HCT116 (cell line): ENCODE data around the gene MUC13. TPM values are rescaled to one million over a fixed set of nuclear protein-coding genes. Genes with fewer than 3 reads are reported as not detected.

Source experiments
- ATAC-seq: fragments of 200-7000 bp; cut with Tn5 transposase; 2 replicates; pipeline ENCODE4 v1.9.1; 2020; ENCODE audit warnings: mild to moderate bottlenecking, moderate library complexity
- BruUV-seq: library from RNA; stranded (reverse); fragments of 400-500 nt; replicated peaks from 2 replicates; lab custom pipeline; 2021; lab: Mats Ljungman, UMichigan
- CTCF ChIA-PET: fragments of 300-600 bp; sonication (Branson Sonifier 250); formaldehyde crosslinking; loops from one replicate; lab custom pipeline; 2021; ENCODE audit warnings: antibody characterized with exemption; lab: Charles Lee
- POLR2A ChIA-PET: fragments of 300-600, 350-600 bp; sonication (Branson Sonifier 250); formaldehyde crosslinking; loops from one replicate; lab custom pipeline; 2021; ENCODE audit warnings: antibody characterized with exemption; lab: Charles Lee
- RAD21 ChIA-PET, 2 experiments: fragments of 300-600 bp; sonication (Branson Sonifier 250); formaldehyde crosslinking; loops; one replicate each; lab custom pipeline; 2023; ENCODE audit warnings: low total read pairs in 2 of 2; ENCODE audit not compliant: uncharacterized antibody in 2 of 2, unreplicated experiment in 2 of 2, low non-redundant PET in 1 of 2; lab: Charles Lee
- DNase-seq: peaks from one replicate; pipeline ENCODE4 v3.0.0-alpha.2; 2010; ENCODE audit warnings: low read depth, low spot score
- H2AFZ ChIP-seq: fragments of 200-600 bp; shearing (Covaris generic), sonication (generic); 2 replicates; pipeline ENCODE4 v1.6.1; 2017; ENCODE audit warnings: low read depth, mixed run types, mixed read lengths, antibody characterized with exemption, low read length; ENCODE audit not compliant: poor library complexity, severe bottlenecking
- H3K27ac ChIP-seq: 2 replicates; pipeline ENCODE4 v1.5.1; 2012; ENCODE audit warnings: low read depth, low read length
- H3K27me3 ChIP-seq: fragments of 200-600 bp; sonication (generic); 2 replicates; pipeline ENCODE4 v1.6.1; 2016; ENCODE audit warnings: mixed run types, low read length, mixed read lengths; ENCODE audit not compliant: insufficient read depth
- H3K36me3 ChIP-seq, 2 experiments: fragments of 200-500 bp in 1 of 2; fragments of 200-600 bp in 1 of 2; sonication (Bioruptor generic) in 1 of 2; sonication (generic) in 1 of 2; 2 replicates each; pipeline versions ENCODE4 v1.5.1 to v1.6.1; 2014 to 2016; ENCODE audit warnings: low read length in 2 of 2, inconsistent platforms in 1 of 2, mixed read lengths in 1 of 2, mixed run types in 1 of 2; ENCODE audit not compliant: insufficient read depth in 2 of 2, control insufficient read depth in 1 of 2
- H3K4me1 ChIP-seq, 2 experiments: fragments of 200-600 bp in 1 of 2; sonication (generic) in 1 of 2; 2 replicates each; pipeline versions ENCODE4 v1.5.1 to v1.6.1; 2012 to 2017; ENCODE audit warnings: low read length in 2 of 2, inconsistent platforms in 1 of 2, mild to moderate bottlenecking in 1 of 2, mixed read lengths in 1 of 2, mixed run types in 1 of 2, moderate library complexity in 1 of 2; ENCODE audit not compliant: insufficient read depth in 2 of 2, control insufficient read depth in 1 of 2
- H3K4me2 ChIP-seq: fragments of 200-600 bp; sonication (generic); 2 replicates; pipeline ENCODE4 v1.6.1; 2017; ENCODE audit warnings: mixed run types, low read length, mixed read lengths
- H3K4me3 ChIP-seq, 2 experiments: fragments of 200-600 bp in 1 of 2; sonication (generic) in 1 of 2; replicated peaks in 1 of 2; 2 replicates each; pipeline ENCODE4 v1.5.1; 2011 to 2016; ENCODE audit warnings: low read length in 2 of 2, control low read depth in 1 of 2, low read depth in 1 of 2, mild to moderate bottlenecking in 1 of 2, mixed read lengths in 1 of 2, mixed run types in 1 of 2
- H3K79me2 ChIP-seq: fragments of 200-600 bp; sonication (generic); 2 replicates; pipeline ENCODE4 v1.6.1; 2017; ENCODE audit warnings: mild to moderate bottlenecking, mixed run types, low read length, moderate library complexity, mixed read lengths; ENCODE audit not compliant: insufficient read depth
- H3K9ac ChIP-seq: fragments of 200-600 bp; sonication (generic); 2 replicates; pipeline ENCODE4 v1.6.1; 2016; ENCODE audit warnings: low read length, mixed read lengths
- H3K9me2 ChIP-seq: fragments of 200-600 bp; sonication (generic), shearing (Covaris generic); 2 replicates; pipeline ENCODE4 v1.6.1; 2017; ENCODE audit warnings: mixed run types, mild to moderate bottlenecking, moderate library complexity; ENCODE audit not compliant: insufficient read depth
- H3K9me3 ChIP-seq, 2 experiments: fragments of 200-500 bp in 1 of 2; fragments of 200-600 bp in 1 of 2; sonication (Bioruptor generic) in 1 of 2; sonication (generic) in 1 of 2; 2 replicates each; pipeline ENCODE4 v1.6.1; 2014 to 2017; ENCODE audit warnings: low read length in 2 of 2, mixed read lengths in 2 of 2, inconsistent platforms in 1 of 2, low read depth in 1 of 2, mild to moderate bottlenecking in 1 of 2, mixed run types in 1 of 2, moderate library complexity in 1 of 2; ENCODE audit not compliant: control insufficient read depth in 1 of 2, insufficient read depth in 1 of 2
- H4K20me1 ChIP-seq: fragments of 200-600 bp; sonication (generic), shearing (Covaris generic); 2 replicates; pipeline ENCODE4 v1.6.1; 2017; ENCODE audit warnings: mixed run types, mild to moderate bottlenecking, moderate library complexity; ENCODE audit not compliant: insufficient read depth
- ELF1 ChIP-seq: IDR thresholded peaks from 2 replicates; pipeline ENCODE4 v1.6.1; 2012; ENCODE audit warnings: low read depth, borderline replicate concordance
- SIN3A ChIP-seq: IDR thresholded peaks from 2 replicates; pipeline ENCODE4 v1.6.1; 2012; ENCODE audit warnings: low read depth
- intact Hi-C: fragments of 100-400 bp; cut with micrococcal nuclease; formaldehyde crosslinking; loops from 2 replicates; pipeline ENCODE4 v1.10.0; 2022
- total RNA-seq: library from RNA; stranded (reverse); gene quantifications from one replicate; pipeline ENCODE4 v1.2.1, GENCODE V29; 2021; ENCODE audit not compliant: unreplicated experiment
- TF ChIP-seq, protein P1 (sequence below): IDR thresholded peaks from 2 replicates; pipeline ENCODE4 v1.6.1; 2011; ENCODE audit warnings: mild to moderate bottlenecking, low read length, moderate library complexity; ENCODE audit not compliant: insufficient replicate concordance; ENCODE audit errors: extremely low read depth
- TF ChIP-seq, protein P2 (sequence below): IDR thresholded peaks from 2 replicates; pipeline ENCODE4 v1.6.1; 2012; ENCODE audit warnings: low read depth

Gene MUC13
- total RNA-seq, 1 experiment from 2014 or later: 0.44 TPM

DNA sequence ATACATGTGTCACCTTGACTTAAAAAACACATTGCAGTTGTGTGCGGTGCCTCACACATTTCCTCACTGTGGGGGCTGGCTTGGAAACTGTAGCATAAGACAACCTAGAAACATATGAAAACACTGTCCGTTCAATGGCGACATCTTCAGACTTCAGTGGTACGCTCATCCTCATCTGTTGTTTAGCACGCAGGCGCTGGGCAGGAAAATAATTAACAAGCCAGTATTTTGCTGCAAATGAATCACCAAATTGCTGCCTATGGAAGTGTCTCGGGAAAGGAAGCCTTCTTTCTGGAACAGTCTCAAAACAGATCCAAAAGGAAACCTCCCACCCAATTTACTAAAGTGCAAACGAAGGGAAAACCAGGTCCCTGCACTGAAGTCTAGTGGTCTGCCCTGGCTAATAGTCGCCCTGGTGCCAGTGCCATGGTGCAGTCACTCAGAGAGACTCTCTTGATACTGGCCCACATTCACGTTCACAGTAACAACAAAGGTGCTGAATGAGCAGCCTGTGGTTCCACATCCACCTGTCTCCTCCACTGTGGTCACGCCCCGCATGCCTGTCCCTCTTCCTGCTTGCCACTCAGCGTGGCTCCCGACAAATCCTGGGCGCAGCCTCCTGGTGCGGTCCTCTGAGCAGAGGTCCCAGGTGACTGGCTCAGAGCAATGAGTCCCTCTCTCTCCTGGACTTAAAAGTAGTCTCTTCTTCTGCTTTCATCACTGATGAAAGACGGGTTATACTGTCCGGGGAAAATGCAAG is 35.6 kb upstream of the MUC13 start:
- POLR2A ChIA-PET: no interaction called here
- BruUV-seq: no TSS peak

More for the DNA sequence above, 35.6 kb upstream of the MUC13 start:
- intact Hi-C loops: no loop called here
- Histone ChIP-seq H3K36me3 (no peaks in the 10 kb centered on the region), H3K9ac (no peak overlapping the region), H3K79me2 (no peaks in the 10 kb centered on the region), H4K20me1 (no peaks in the 10 kb centered on the region), H3K27ac (no peak overlapping the region), H3K4me1 (peaks cover 0 to 7% of the 10 kb centered on the region in 2 experiments; a peak in 2 of 4 replicates), H2AFZ (no peak overlapping the region), H3K9me3 (no peaks in the 10 kb centered on the region), H3K9me2 (no peaks in the 10 kb centered on the region), H3K4me2 (no peak overlapping the region), H3K27me3 (no peaks in the 10 kb centered on the region), H3K4me3 (no peak overlapping the region)
- CTCF ChIA-PET: no interaction called here
- no peak for ATAC-seq
- TF ChIP-seq, protein P1, sequence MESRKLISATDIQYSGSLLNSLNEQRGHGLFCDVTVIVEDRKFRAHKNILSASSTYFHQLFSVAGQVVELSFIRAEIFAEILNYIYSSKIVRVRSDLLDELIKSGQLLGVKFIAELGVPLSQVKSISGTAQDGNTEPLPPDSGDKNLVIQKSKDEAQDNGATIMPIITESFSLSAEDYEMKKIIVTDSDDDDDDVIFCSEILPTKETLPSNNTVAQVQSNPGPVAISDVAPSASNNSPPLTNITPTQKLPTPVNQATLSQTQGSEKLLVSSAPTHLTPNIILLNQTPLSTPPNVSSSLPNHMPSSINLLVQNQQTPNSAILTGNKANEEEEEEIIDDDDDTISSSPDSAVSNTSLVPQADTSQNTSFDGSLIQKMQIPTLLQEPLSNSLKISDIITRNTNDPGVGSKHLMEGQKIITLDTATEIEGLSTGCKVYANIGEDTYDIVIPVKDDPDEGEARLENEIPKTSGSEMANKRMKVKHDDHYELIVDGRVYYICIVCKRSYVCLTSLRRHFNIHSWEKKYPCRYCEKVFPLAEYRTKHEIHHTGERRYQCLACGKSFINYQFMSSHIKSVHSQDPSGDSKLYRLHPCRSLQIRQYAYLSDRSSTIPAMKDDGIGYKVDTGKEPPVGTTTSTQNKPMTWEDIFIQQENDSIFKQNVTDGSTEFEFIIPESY: no peak
- TF ChIP-seq ELF1 (no peak), SIN3A (no peak)
- TF ChIP-seq, protein P2, sequence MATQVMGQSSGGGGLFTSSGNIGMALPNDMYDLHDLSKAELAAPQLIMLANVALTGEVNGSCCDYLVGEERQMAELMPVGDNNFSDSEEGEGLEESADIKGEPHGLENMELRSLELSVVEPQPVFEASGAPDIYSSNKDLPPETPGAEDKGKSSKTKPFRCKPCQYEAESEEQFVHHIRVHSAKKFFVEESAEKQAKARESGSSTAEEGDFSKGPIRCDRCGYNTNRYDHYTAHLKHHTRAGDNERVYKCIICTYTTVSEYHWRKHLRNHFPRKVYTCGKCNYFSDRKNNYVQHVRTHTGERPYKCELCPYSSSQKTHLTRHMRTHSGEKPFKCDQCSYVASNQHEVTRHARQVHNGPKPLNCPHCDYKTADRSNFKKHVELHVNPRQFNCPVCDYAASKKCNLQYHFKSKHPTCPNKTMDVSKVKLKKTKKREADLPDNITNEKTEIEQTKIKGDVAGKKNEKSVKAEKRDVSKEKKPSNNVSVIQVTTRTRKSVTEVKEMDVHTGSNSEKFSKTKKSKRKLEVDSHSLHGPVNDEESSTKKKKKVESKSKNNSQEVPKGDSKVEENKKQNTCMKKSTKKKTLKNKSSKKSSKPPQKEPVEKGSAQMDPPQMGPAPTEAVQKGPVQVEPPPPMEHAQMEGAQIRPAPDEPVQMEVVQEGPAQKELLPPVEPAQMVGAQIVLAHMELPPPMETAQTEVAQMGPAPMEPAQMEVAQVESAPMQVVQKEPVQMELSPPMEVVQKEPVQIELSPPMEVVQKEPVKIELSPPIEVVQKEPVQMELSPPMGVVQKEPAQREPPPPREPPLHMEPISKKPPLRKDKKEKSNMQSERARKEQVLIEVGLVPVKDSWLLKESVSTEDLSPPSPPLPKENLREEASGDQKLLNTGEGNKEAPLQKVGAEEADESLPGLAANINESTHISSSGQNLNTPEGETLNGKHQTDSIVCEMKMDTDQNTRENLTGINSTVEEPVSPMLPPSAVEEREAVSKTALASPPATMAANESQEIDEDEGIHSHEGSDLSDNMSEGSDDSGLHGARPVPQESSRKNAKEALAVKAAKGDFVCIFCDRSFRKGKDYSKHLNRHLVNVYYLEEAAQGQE: no peak
- RAD21 ChIA-PET: no interaction called here
- DNase-seq: no peak
